HG03139 (cell line): ENCODE data around the gene MRPL49.

Experiments used
- ATAC-seq: cut with Tn5 transposase; IDR thresholded peaks from one replicate; pipeline ENCODE4 v1.9.1; 2021; ENCODE audit not compliant: unreplicated experiment

The MRPL49 gene

GRCh38 chr11:65102142-65103095, 19.7 kb upstream of the MRPL49 start:
- ATAC-seq = no peak

- ATAC-seq = no peak
Observed at GRCh38 chr11:65103476-65103875, 18.6 kb upstream of the MRPL49 start.

GRCh38 chr11:65104628-65105027, 17.5 kb upstream of the MRPL49 start:
- ATAC-seq = no peak

- no peak for ATAC-seq
Observed at GRCh38 chr11:65107078-65107477, 15.0 kb upstream of the MRPL49 start.

- ATAC-seq = no peak
Observed at GRCh38 chr11:65107751-65108468, 14.2 kb upstream of the MRPL49 start.

GRCh38 chr11:65108469-65109123, 13.5 kb upstream of the MRPL49 start:
- no peak for ATAC-seq

- no peak for ATAC-seq
Observed at GRCh38 chr11:65109231-65110198, 12.6 kb upstream of the MRPL49 start.

- no peak for ATAC-seq
Observed at GRCh38 chr11:65110354-65110861, 11.7 kb upstream of the MRPL49 start.

GRCh38 chr11:65111159-65111743, 10.9 kb upstream of the MRPL49 start:
- ATAC-seq = no peak

GRCh38 chr11:65111744-65112545, 10.2 kb upstream of the MRPL49 start, which contains the start of gene TM7SF2:
Gene TM7SF2 (plus strand): TSS chr11:65111872. CDS start chr11:65112016, 144 bp downstream.
- ATAC-seq = peak; percentile 53

- ATAC-seq = no peak
Observed at GRCh38 chr11:65112546-65113360, 9.4 kb upstream of the MRPL49 start.

GRCh38 chr11:65113361-65113756, 8.8 kb upstream of the MRPL49 start:
- no peak for ATAC-seq

GRCh38 chr11:65113839-65114238, 8.3 kb upstream of the MRPL49 start:
- ATAC-seq = no peak

GRCh38 chr11:65114538-65115171, 7.5 kb upstream of the MRPL49 start:
- ATAC-seq = no peak

- no peak for ATAC-seq
Observed at GRCh38 chr11:65115361-65116082, 6.6 kb upstream of the MRPL49 start.

- ATAC-seq = no peak
Observed at GRCh38 chr11:65116370-65117205, 5.5 kb upstream of the MRPL49 start.
